HUES64 (cell line): ENCODE measurements around the gene SLC44A1.

Experiments
- H3K27ac ChIP-seq: 2 replicates; pipeline ENCODE4 v1.7.0; 2013; ENCODE audit warnings: low read depth, low read length, inconsistent platforms
- H3K27me3 ChIP-seq: 2 replicates; pipeline ENCODE4 v1.6.1; 2013; ENCODE audit warnings: mild to moderate bottlenecking, low read length; ENCODE audit not compliant: insufficient read depth
- H3K36me3 ChIP-seq: 2 replicates; pipeline ENCODE4 v1.6.1; 2013; ENCODE audit warnings: mild to moderate bottlenecking, low read length; ENCODE audit not compliant: insufficient read depth
- H3K4me1 ChIP-seq: 2 replicates; pipeline ENCODE4 v1.6.1; 2013; ENCODE audit warnings: mild to moderate bottlenecking, low read length, moderate library complexity; ENCODE audit not compliant: insufficient read depth
- H3K4me3 ChIP-seq: 2 replicates; pipeline ENCODE4 v1.5.1; 2013; ENCODE audit warnings: mild to moderate bottlenecking, low read length, moderate library complexity
- H3K9ac ChIP-seq: 2 replicates; pipeline ENCODE4 v1.6.1; 2013; ENCODE audit warnings: mild to moderate bottlenecking, low read depth, low read length
- H3K9me3 ChIP-seq: 2 replicates; pipeline ENCODE4 v1.6.1; 2013; ENCODE audit warnings: low read depth, low read length; ENCODE audit not compliant: insufficient read depth
- WGBS: fragments of 150-250, 120-280 bp; methylation state at CpG from one replicate; pipeline ENCODE4 v1.1.7; 2013; ENCODE audit warnings: missing lambda C conversion rate; 5-methylcytosine and 5-hydroxymethylcytosine counted together

Gene SLC44A1

GRCh38 chr9:105290418-105290817 lies 46.0 kb downstream of the SLC44A1 start:
- H3K27ac ChIP-seq = 0 out of 2 replicates have a peak overlapping the region, but pooled peaks have one; percentile 38
- no peaks in the 10 kb centered on the region for H3K9me3 ChIP-seq
- H3K4me1 ChIP-seq = peaks cover 75% of the 10 kb centered on the region
- WGBS = 75% methylated on average over 1 of the region's 1 CpG
- no peak overlapping the region for H3K4me3 ChIP-seq
- H3K36me3 ChIP-seq = no peaks in the 10 kb centered on the region
- H3K27me3 ChIP-seq = no peaks in the 10 kb centered on the region
- H3K9ac ChIP-seq = no peak overlapping the region

GRCh38 chr9:105290954-105291353 lies 46.5 kb downstream of the SLC44A1 start:
- Histone ChIP-seq H3K27me3 (no peaks in the 10 kb centered on the region), H3K27ac (peak overlapping the region; percentile 53; the same call in 1 of the 2 replicates), H3K9me3 (no peaks in the 10 kb centered on the region), H3K9ac (no peak overlapping the region), H3K4me1 (peaks cover 81% of the 10 kb centered on the region), H3K36me3 (no peaks in the 10 kb centered on the region), H3K4me3 (no peak overlapping the region)
- 82% methylated on average over 1 of the region's 1 CpG for WGBS

GRCh38 chr9:105291422-105291859 lies 47.0 kb downstream of the SLC44A1 start:
- Histone ChIP-seq H3K27me3 (no peaks in the 10 kb centered on the region), H3K36me3 (no peaks in the 10 kb centered on the region), H3K27ac (peak overlapping the region; percentile 53), H3K4me1 (peaks cover 86% of the 10 kb centered on the region), H3K9ac (no peak overlapping the region), H3K9me3 (no peaks in the 10 kb centered on the region), H3K4me3 (no peak overlapping the region)
- 80% methylated on average over 1 of the region's 1 CpG for WGBS

GRCh38 chr9:105291938-105292337 lies 47.5 kb downstream of the SLC44A1 start:
- WGBS = 39% methylated on average over 2 of the region's 2 CpGs
- Histone ChIP-seq H3K9ac (no peak overlapping the region), H3K4me1 (peaks cover 90% of the 10 kb centered on the region), H3K27ac (peak overlapping the region; percentile 53), H3K4me3 (no peak overlapping the region), H3K27me3 (no peaks in the 10 kb centered on the region), H3K9me3 (no peaks in the 10 kb centered on the region), H3K36me3 (no peaks in the 10 kb centered on the region)

- H3K27ac ChIP-seq = no peak overlapping the region; the same call in 1 of the 2 replicates
- 94% methylated on average over 3 of the region's 3 CpGs for WGBS
- no peak overlapping the region for H3K9ac ChIP-seq
These were observed 49.0 kb downstream of the SLC44A1 start for GRCh38 chr9:105293408-105293807.

GRCh38 chr9:105295201-105295550 lies 50.7 kb downstream of the SLC44A1 start:
- WGBS = 87% methylated on average over 2 of the region's 2 CpGs
- Histone ChIP-seq H3K9me3 (no peaks in the 10 kb centered on the region), H3K4me3 (no peak overlapping the region), H3K27ac (peak overlapping the region; percentile 94), H3K36me3 (peaks cover 13% of the 10 kb centered on the region), H3K4me1 (peaks cover 93% of the 10 kb centered on the region), H3K9ac (peak overlapping the region; percentile 67; the same call in 1 of the 2 replicates), H3K27me3 (no peaks in the 10 kb centered on the region)

More at GRCh38 chr9:105293408-105293807, 49.0 kb downstream of the SLC44A1 start:
- Histone ChIP-seq H3K27me3 (no peaks in the 10 kb centered on the region), H3K9me3 (no peaks in the 10 kb centered on the region), H3K4me3 (no peak overlapping the region), H3K36me3 (no peaks in the 10 kb centered on the region), H3K4me1 (peaks cover 92% of the 10 kb centered on the region)

- Histone ChIP-seq H3K27me3 (no peaks in the 10 kb centered on the region), H3K9me3 (no peaks in the 10 kb centered on the region), H3K9ac (peak overlapping the region; percentile 67), H3K4me1 (peaks cover 85% of the 10 kb centered on the region), H3K36me3 (peaks cover 20% of the 10 kb centered on the region), H3K4me3 (peak overlapping the region; percentile 17), H3K27ac (peak overlapping the region; percentile 94)
- WGBS = 45% methylated on average over 3 of the region's 4 CpGs
These were observed 51.5 kb downstream of the SLC44A1 start for GRCh38 chr9:105295986-105296385.

GRCh38 chr9:105296445-105296844 lies 52.0 kb downstream of the SLC44A1 start:
- Histone ChIP-seq H3K27me3 (no peaks in the 10 kb centered on the region), H3K36me3 (peaks cover 25% of the 10 kb centered on the region), H3K4me3 (peak overlapping the region; percentile 17), H3K9me3 (no peaks in the 10 kb centered on the region), H3K9ac (peak overlapping the region; percentile 67), H3K27ac (peak overlapping the region; percentile 94), H3K4me1 (peaks cover 81% of the 10 kb centered on the region)
- WGBS = no CpG with 5 or more reads among the region's 1 CpG

- Histone ChIP-seq H3K9me3 (no peaks in the 10 kb centered on the region), H3K4me1 (peaks cover 76% of the 10 kb centered on the region), H3K4me3 (0 out of 2 replicates have a peak overlapping the region, but pooled peaks have one; percentile 17), H3K9ac (peak overlapping the region; percentile 67), H3K36me3 (peaks cover 26% of the 10 kb centered on the region), H3K27me3 (no peaks in the 10 kb centered on the region), H3K27ac (peak overlapping the region; percentile 94)
- WGBS = 83% methylated on average over 2 of the region's 2 CpGs
These were observed 52.4 kb downstream of the SLC44A1 start for GRCh38 chr9:105296877-105297287.

GRCh38 chr9:105297442-105298075 lies 53.1 kb downstream of the SLC44A1 start:
- no peaks in the 10 kb centered on the region for H3K9me3 ChIP-seq
- peak overlapping the region; percentile 94 for H3K27ac ChIP-seq
- peaks cover 69% of the 10 kb centered on the region for H3K4me1 ChIP-seq
- peak overlapping the region; percentile 67; the same call in 1 of the 2 replicates for H3K9ac ChIP-seq
- WGBS = 90% methylated on average over 14 of the region's 14 CpGs
- no peaks in the 10 kb centered on the region for H3K27me3 ChIP-seq
- no peak overlapping the region for H3K4me3 ChIP-seq
- peaks cover 26% of the 10 kb centered on the region for H3K36me3 ChIP-seq

GRCh38 chr9:105299190-105299854 lies 54.9 kb downstream of the SLC44A1 start:
- Histone ChIP-seq H3K4me1 (peaks cover 52% of the 10 kb centered on the region), H3K36me3 (peaks cover 41% of the 10 kb centered on the region), H3K9ac (no peak overlapping the region), H3K9me3 (no peaks in the 10 kb centered on the region), H3K27me3 (no peaks in the 10 kb centered on the region), H3K27ac (0 out of 2 replicates have a peak overlapping the region, but pooled peaks have one; percentile 17), H3K4me3 (no peak overlapping the region)
- 91% methylated on average over 7 of the region's 7 CpGs for WGBS
